WTC11 (cell line): Measurements from ENCODE around the gene ATG5.

Experiments used
- ATF2 ChIP-seq: sonication (generic); formaldehyde crosslinking; IDR thresholded peaks from 2 replicates; pipeline ENCODE4 v1.8.1; 2022; ENCODE audit warnings: low read depth, missing genetic modification reagents, borderline replicate concordance
- CREB1 ChIP-seq: sonication (generic); formaldehyde crosslinking; IDR thresholded peaks from 2 replicates; pipeline ENCODE4 v1.8.0; 2023; ENCODE audit warnings: mild to moderate bottlenecking, missing genetic modification reagents
- ELF4 ChIP-seq: sonication (generic); formaldehyde crosslinking; IDR thresholded peaks from 2 replicates; pipeline ENCODE4 v1.8.1; 2022; ENCODE audit warnings: low read depth, mild to moderate bottlenecking, moderate library complexity, missing genetic modification reagents
- EMX1 ChIP-seq: fragments of 250-450 bp; sonication (Bioruptor Pico); IDR thresholded peaks from 2 replicates; pipeline ENCODE4 v1.8.0; 2021; ENCODE audit warnings: mild to moderate bottlenecking
- NR1H2 ChIP-seq: sonication (generic); formaldehyde crosslinking; IDR thresholded peaks from 2 replicates; pipeline ENCODE4 v1.9.0; 2021; ENCODE audit warnings: mild to moderate bottlenecking, moderate library complexity, missing genetic modification reagents
- SMAD4 ChIP-seq: sonication (generic); formaldehyde crosslinking; IDR thresholded peaks from 2 replicates; pipeline ENCODE4 v1.8.0; 2022; ENCODE audit warnings: mild to moderate bottlenecking, missing genetic modification reagents
- TF ChIP-seq, protein P1 (sequence below): sonication (generic); formaldehyde crosslinking; conservative IDR thresholded peaks from 2 replicates; pipeline ENCODE4 v1.8.1; 2022; ENCODE audit warnings: mild to moderate bottlenecking, missing genetic modification reagents

DNA sequence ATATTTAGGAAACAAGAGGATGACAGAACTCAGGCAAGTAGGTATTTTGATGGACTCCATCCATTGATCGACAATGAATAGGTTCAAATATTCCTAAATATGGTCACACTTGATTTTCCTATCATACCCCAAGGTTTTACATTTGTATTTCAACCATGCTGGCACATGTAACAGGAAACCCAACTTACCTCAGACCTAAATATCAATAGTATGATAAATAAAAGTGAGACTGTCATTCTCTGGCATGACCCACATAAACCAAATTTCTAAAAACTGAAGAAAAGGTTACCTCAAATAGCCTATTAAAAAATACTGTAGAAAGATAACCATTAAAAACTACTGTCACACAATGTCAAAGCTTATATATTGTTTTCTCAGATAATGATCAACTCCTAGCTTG is 142.1 kb downstream of the ATG5 start:
- TF ChIP-seq CREB1: no peak
- TF ChIP-seq SMAD4: no peak
- no peak for TF ChIP-seq NR1H2 (CRISPR knock-in tag)
- TF ChIP-seq EMX1 (CRISPR knock-in tag): no peak
- TF ChIP-seq ATF2 (CRISPR knock-in tag): no peak
- TF ChIP-seq, protein P1, sequence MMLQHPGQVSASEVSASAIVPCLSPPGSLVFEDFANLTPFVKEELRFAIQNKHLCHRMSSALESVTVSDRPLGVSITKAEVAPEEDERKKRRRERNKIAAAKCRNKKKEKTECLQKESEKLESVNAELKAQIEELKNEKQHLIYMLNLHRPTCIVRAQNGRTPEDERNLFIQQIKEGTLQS (CRISPR knock-in tag): no peak
- no peak for TF ChIP-seq ELF4 (CRISPR knock-in tag)
